Activated effector memory CD4-positive, alpha-beta T cell treated with anti-CD3 and anti-CD28 coated beads, Interleukin-2, amount 50 U/mL, for 16 hours (primary cell): ENCODE data around the gene GPBP1L1.
"Not testable (repeated sequence)": the region's sequence is repeated elsewhere in the genome, so short reads cannot be mapped to it uniquely, and the experiment has no call there.

Experiments
- DNase-seq: peaks from one replicate; pipeline ENCODE4 v3.0.0-alpha.2; 2020

GPBP1L1 gene

DNA sequence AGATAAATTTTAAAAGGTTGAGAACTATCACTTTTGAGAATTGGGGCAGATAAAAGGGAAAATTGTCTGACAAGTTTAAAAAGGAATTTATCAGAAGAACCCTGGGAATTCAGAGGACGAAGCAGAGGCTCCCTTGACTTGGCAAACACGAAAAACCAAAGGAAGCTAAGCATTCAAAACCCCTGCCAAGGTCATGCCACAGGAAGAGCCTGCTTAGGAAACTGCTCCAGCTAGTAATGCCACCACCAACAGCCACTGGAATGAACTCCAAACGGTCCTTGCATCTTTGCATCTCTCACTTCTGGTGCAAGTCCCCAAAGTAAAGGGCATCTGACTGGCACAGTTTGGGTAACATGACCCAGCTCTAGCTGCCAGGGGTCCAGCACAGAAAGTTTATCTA lies 7.2 kb downstream of the GPBP1L1 start:
- DNase-seq, result no peak

DNA sequence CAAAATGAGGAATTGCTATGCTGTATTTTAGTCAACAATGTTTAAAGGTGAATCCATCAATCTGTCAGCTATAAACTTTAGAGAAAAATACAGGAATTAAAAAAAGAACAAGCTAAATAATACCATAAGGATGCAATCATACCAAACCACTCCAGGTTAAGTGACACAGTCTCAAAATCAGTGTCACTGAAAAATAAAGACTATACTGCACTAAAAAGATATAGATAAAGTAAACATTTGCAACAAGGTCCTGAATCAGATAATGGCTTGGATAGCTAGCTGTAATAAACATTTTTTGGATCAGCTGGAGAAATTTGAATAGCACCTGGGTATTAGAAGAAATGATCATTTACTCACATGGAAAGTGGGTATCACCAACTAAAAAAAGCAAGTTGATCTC lies 7.8 kb downstream of the GPBP1L1 start:
- DNase-seq, result no peak

GRCh38 chr1:45677751-45678245 lies 8.5 kb downstream of the GPBP1L1 start:
- DNase-seq, result no peak

DNA sequence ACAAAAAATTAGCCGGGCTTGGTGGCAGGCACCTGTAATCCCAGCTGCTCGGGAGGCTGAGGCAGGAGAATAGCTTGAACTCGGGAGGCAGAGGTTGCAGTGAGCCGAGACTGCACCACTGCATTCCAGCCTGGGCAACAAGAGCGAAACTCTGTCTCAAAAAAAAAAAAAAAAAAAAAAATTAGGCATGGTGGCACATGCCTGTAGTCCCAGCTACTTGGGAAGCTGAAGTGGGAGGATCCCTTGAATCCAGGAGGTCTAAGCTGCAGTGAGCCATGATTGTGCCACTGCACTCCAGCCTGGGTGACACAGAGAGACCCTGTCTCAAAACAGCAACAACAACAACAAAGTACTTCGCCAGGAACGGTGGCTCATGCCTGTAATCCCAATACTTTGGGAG lies 9.8 kb downstream of the GPBP1L1 start:
- DNase-seq, result not testable (repeated sequence)

GRCh38 chr1:45674478-45674877 lies 11.9 kb downstream of the GPBP1L1 start:
- no peak for DNase-seq

DNA sequence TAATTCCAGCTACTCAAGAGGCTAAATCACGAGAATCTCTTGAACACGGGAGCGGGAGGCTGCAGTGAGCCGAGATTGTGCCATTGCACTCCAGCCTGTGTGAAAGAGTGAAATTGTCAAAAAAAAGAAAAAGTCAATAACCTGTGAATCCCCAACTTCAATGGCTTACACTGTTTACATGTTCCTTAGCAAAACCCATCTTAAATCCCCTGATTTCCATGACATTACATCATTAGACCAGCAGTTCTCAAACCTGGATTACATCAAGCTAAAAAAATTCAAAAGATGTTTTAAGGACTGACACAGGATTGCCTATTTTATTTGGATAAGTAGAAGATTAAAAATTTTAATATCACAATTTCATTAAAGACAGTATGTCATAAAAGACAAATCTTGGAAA lies 12.4 kb downstream of the GPBP1L1 start:
- no peak for DNase-seq

DNA sequence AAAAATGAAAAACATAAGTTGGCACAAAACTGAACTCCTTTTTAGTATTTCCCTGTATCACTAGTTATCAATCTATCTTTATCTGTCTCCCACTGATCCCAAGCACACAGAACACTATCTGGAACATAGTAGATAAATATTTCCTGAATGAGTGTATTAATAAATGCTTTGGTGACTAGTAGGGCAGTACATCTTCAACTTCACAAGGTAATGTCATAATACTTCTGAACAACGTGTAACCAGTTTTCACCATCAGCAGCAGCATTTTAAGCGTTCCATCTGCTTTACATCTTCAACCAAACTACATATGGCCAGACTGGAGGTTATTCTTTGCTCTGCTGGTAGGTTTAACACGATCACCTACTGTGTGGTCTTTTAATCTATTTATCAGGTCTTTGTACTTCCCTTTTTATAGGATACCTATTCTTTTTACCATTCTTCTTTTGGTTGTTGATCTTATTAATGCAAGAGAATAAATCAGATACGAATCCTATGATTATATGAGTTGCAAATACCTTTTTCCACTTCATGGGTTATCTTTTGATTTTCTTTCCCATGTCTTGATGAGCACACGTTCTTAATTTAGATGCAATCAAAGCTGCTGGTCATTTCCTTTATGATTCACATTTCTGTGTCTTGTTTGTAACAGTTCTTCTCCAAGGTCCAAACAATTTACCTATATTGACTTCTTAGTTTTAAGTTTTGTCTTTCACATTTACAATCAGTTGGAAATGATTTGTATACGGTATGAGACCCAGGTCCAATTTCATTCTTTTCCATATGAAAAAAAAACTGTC lies 16.3 kb downstream of the GPBP1L1 start:
- DNase-seq, result no peak

GRCh38 chr1:45669379-45669778 lies 17.0 kb downstream of the GPBP1L1 start:
- DNase-seq, result no peak

GRCh38 chr1:45668526-45668925 lies 17.8 kb downstream of the GPBP1L1 start:
- no peak for DNase-seq

DNA sequence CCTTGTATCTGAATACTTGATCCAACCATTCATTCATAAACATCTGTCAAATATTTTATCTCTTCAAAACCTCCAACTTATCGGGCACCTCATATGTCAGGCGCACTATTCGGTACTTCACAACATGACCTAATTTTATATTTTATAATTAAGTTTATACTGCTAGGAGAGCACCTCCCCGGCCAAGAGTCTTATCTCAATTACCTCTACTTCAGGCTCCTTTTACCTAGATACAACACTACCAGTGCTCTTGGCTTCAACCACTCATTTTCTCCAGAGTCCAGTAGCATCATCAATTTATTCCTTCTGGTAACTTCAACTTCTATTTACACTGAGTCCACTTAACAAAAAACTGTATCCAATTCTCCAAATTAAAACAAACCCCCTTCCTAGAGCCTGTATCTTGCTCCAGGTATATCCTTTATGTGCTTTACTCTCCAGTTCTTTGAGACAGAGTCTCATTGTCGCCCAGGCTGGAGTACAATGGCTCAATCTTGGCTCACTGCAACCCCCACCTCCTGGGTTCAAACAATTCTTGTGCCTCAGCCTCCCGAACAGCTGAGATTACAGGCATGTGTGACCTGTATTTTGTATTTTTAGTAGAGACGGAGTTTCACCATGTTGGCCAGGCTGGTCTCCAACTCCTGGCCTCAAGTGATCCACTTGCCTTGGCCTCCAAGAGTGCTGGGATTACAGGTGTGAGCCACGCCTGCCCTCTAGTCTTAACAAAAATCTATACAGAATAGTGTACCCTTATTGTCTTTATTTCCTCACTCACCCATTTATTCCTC lies 18.8 kb downstream of the GPBP1L1 start:
- DNase-seq, result no peak

- DNase-seq, result no peak
Measured at GRCh38 chr1:45666836-45667235, 19.5 kb downstream of the GPBP1L1 start.

- no peak for DNase-seq
Measured at GRCh38 chr1:45660336-45660735, 26.0 kb downstream of the GPBP1L1 start.

- no peak for DNase-seq
Measured at GRCh38 chr1:45659222-45659621, 27.1 kb downstream of the GPBP1L1 start.

GRCh38 chr1:45658171-45658570 lies 28.2 kb downstream of the GPBP1L1 start:
- DNase-seq, result no peak

DNA sequence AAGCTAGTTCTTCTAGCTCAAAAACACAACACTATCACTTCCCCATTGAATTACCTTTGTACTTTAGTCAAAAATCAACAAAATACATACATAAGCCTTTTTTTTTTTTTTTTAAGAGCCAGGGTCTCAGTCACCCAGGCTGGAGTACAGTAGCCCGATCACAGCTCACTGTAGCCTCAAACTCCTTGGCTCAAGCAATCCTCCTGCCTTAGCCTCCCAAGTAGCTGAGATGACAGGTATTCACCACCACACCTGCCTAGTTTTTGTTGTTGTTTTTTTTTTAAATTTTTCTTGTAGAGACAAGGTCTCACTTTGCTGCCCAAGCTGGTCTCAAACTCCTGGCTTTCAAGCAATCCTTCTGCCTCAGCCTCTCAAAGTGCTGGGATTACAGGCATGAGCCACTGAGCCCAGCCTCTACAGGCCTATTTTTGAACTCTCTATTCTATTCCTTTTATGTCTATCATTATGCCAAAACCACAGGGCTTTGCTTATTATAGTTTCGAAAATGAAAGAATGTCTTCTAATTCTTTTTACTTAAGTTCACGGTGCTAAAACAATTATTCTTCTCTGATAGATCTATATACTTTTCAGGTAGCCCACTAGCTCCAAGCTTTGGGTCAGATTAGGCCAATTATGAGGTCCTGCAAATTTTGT lies 29.6 kb downstream of the GPBP1L1 start:
- no peak for DNase-seq

DNA sequence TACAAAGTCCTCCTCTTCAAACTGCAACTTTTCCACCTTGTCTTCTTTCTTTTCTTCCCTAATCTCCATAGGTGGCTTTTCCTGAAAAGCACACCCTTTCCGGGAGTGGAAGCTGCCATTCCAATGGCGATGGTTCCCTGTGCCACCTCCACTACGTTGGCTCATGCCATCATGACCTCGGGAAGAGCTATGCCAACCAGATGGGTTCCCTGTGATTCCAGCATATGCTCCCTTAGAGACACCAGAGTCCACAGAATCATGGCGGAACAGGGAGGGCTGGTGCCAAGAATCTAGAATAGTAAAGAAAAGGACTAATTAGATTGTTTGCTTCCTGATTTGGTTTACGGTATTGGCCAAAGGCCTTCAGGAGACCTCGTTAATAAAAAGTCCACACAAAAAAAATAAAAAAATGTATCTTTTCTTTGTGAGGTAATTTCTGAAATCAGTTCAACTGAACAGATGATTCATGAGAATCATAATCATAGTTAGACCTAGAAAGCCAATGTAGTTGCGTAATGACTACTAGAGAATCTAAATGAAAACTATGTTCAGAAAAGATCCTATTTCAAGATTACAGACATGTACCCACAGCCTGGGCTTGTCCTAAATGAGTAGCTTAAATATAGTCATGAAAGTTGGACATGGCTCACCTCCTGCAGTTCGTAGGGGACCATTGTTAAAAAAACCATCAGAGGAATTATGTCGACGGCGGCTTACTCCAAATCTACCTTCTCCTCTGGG lies 31.6 kb downstream of the GPBP1L1 start:
- no peak for DNase-seq

GRCh38 chr1:45647248-45648021 lies 38.9 kb downstream of the GPBP1L1 start:
- no peak for DNase-seq

- no peak for DNase-seq
Measured at GRCh38 chr1:45644661-45645060, 41.7 kb downstream of the GPBP1L1 start.

- no peak for DNase-seq
Measured at GRCh38 chr1:45643978-45644377, 42.4 kb downstream of the GPBP1L1 start.

- no peak for DNase-seq
Measured at GRCh38 chr1:45643321-45643720, 43.0 kb downstream of the GPBP1L1 start.

- DNase-seq, result no peak
Measured at GRCh38 chr1:45640293-45640692, 46.0 kb downstream of the GPBP1L1 start.

GRCh38 chr1:45635211-45635610 lies 51.1 kb downstream of the GPBP1L1 start:
- DNase-seq, result no peak
